Camera-type eye (tissue), 1 donor: ENCODE results near the gene C11orf98. TPM values are rescaled to one million over a fixed set of nuclear protein-coding genes. Genes with fewer than 3 reads are reported as not detected.

Experiments
- total RNA-seq: library from RNA; depleted of rRNA; stranded (reverse); fragments of >200 nt; gene quantifications from one replicate; pipeline ENCODE4 v1.2.3, GENCODE V29; 2014

The C11orf98 gene
- total RNA-seq, result 29.7 TPM

DNA sequence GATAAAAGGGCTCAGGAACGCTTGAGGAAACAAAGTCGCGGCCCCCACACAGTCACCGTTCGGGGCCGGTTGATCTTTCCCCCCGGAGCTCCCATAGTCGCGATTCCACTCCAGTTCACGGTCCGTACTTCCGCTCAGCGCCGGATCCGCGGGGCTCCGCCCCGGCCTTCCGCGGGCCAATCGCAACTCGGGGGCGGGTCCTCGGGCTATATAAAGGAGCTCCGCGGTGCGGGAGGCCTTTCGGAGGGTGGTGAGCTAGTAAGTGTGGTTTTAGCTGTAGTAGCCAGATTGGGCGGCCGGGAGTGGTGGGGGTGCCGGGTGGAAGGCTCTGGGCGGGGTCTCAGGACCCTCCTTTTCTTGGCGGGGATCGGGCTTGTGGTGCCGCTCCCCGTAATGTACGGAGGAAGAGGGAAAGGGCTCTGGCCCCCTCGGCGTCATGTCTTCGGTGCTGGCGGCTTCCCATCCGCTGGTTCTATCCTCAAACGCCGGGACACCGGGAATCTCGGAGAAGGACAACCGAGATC is at the start of gene C11orf98, which contains the start of gene CSKMT:
Gene C11orf98 (minus strand): TSS at position 136 of the 524 bp plus-strand sequence. CDS start 41 bp downstream, at position 95.
Gene CSKMT (plus strand): TSS at position 238 of the 524 bp plus-strand sequence. CDS start 568 bp downstream, outside the sequence.

DNA sequence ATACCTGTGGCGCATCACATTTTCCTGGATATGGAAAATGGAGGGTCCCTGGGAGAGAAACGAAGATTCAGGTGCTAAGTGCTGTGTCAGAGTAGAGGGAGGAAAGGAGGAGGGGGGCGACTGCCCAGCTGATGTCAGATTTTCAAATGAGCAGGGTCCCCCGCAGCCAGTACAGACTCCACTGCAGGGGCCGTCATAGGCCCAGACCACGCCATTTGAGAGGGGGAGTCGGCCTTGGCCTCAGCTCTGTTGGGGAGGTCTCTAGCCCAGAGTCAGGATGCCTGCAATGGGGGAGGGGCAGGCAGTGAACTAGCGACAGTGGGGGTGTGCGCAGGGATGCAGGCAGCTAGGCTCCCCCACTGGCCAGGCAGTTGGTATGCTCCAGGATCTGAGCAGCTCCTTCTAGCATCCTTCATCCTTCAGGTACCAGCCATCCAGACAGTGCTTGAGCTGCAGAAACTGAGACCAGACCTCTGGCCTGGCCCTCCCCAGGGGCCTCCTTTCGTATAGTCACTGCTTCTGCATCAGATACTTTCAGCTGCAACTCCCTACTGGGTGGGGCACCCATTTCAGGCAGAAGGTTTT is 42.4 kb upstream of the C11orf98 start, which contains the start of the genes BSCL2 and GNG3:
Gene BSCL2 (minus strand): TSS at position 148 of the 585 bp plus-strand sequence. CDS start 229 bp downstream, outside the sequence.
Gene GNG3 (plus strand): TSS at position 400 of the 585 bp plus-strand sequence. CDS start 620 bp downstream, outside the sequence.

DNA sequence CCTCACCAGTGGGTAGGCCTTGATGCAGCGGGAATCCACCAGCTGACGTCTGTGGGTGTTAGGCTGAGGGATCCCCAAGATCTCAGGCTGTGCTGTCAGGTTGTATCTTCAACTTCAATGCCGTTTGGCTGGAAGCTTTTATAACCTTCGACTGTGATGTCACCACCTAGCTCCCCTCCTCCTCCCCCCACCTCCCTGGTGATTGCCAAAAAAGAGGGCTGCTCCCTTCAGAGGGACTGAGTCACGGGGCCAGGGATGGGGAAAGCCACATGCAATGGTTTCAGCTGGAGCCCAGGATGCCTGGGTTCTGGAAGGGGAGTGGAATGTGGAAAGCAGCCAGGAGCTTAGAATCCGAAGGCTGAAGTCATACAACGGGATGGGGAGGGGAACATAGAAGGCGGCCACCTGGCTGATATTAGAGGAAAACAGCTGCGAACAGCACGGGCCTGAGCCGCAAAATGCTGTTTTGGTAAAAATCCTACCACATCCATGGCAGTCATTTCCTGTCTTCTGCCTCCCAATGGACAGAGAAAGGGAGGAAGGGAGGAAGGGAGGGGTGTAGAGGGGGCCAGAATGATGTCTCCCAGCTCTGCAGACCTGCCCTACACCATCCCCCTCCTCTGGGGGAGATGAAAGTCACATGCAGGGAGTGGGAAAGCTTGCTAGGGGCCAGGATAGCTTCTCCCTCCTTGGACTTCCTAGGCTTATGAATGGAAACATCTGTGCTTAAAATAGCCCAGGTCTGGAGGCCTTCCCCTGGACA is 24.6 kb upstream of the C11orf98 start, which contains the start of gene LRRN4CL:
Gene LRRN4CL (minus strand): TSS at position 110 of the 763 bp plus-strand sequence. CDS start 1,022 bp downstream, outside the sequence.

DNA sequence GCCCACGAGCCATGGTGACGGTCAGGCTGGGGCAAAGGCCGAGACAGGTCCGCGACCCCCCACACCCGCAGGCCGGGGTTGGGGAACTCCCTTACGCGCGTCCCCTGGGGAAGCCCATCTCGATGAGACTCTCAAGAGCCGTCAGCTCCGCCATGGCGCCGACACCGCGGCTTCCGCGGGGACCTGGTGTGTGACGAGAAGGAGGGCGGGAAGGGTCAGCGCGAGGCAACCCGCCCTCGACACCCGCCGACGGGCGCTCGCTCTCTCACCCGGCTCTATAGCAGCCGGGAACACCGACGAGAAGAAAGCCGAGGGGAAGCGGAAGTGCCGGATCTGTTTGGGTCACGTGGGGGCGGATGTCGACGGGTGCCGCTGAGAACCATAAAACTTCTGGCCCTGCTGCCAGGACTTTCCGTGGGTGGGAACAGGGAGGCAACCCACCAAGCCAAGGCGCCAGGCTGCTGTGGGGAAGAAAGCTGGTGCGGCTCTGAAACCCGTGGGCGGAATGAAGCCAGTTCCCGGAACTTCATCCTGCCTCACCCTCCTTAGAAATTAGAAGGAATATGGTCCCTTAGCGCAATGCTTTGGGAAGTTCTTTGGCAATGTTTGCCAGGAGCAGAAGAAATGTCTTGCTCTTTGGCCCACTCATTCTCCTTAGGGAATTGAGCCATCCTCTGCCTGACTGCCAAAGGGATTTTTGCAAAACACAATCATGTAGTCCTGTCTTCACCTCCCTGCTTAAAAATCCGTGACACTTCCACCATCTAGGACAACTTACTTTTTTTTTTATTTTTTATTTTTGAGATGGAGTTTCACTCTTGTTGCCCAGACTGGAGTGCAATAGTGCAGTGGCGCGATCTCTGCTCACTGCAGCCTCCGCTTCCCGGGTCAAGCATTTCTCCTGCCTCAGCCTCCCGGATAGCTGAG is 14.0 kb upstream of the C11orf98 start, which contains the start of gene UBXN1:
Gene UBXN1 (minus strand): TSS at position 304 of the 927 bp plus-strand sequence. CDS start 150 bp downstream, at position 154.

DNA sequence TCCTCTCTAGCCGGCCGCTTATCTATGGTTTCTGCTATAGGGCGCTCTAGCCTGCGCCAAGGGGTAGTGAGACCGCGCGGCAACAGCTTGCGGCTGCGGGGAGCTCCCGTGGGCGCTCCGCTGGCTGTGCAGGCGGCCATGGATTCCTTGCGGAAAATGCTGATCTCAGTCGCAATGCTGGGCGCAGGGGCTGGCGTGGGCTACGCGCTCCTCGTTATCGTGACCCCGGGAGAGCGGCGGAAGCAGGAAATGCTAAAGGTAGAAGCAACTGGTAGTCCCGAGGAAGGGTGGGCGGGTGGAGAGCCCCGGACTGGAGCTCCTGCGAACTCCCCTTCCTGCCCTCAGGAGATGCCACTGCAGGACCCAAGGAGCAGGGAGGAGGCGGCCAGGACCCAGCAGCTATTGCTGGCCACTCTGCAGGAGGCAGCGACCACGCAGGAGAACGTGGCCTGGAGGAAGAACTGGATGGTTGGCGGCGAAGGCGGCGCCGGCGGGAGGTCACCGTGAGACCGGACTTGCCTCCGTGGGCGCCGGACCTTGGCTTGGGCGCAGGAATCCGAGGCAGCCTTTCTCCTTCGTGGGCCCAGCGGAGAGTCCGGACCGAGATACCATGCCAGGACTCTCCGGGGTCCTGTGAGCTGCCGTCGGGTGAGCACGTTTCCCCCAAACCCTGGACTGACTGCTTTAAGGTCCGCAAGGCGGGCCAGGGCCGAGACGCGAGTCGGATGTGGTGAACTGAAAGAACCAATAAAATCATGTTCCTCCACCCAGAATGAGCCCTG is 6.8 kb upstream of the C11orf98 start, which contains the start of the genes LBHD1 and UQCC3:
Gene LBHD1 (minus strand): TSS at position 660 of the 782 bp plus-strand sequence. CDS start 2,236 bp downstream, outside the sequence.
Gene UQCC3 (plus strand): TSS at position 66 of the 782 bp plus-strand sequence. CDS start 73 bp downstream, at position 139.

DNA sequence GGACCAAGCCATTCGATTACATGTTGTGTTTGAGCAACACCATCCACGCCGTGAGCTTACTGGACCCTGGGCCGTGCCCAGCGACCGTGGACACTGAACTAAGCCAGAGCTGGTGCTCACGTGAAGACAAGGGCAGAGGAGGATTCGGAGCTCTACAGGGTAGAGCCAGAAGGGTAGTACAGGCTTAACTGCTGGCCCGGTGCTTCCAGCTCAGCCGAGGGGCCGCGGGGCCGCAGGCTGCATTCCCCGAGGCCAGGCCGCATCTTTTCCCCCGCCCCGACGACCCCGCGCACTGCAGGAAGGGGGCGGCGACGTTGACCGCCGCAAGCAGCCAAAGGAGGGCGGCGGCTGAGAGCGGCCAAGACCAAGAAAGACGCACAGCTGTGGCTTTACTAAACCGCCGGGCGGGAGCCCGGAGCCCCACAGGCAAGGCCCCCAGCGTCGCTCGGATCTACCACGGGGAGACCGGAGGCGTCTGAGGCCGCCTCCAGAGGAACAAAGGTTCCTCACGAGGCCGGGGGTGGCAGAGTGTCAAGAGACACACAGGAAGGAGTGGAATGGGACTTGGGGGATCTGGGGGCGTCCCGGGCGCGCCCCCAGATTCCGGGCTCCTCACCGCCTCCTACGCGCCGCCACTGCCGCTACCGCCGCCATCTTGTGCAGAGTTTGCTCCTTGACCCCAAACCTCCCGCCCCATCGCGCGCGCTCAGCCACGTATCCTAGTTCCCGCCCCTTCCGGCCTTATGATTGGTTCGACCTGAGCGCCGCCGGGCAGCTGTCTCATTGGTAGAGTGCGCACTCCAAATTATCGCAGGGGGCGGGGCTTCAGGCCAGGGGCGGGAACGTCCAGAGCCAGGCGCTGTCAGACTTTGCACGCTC is 18.8 kb downstream of the C11orf98 start, which contains the start of gene GANAB:
Gene GANAB (minus strand): TSS at position 668 of the 879 bp plus-strand sequence. CDS start 14 bp downstream, at position 654.

DNA sequence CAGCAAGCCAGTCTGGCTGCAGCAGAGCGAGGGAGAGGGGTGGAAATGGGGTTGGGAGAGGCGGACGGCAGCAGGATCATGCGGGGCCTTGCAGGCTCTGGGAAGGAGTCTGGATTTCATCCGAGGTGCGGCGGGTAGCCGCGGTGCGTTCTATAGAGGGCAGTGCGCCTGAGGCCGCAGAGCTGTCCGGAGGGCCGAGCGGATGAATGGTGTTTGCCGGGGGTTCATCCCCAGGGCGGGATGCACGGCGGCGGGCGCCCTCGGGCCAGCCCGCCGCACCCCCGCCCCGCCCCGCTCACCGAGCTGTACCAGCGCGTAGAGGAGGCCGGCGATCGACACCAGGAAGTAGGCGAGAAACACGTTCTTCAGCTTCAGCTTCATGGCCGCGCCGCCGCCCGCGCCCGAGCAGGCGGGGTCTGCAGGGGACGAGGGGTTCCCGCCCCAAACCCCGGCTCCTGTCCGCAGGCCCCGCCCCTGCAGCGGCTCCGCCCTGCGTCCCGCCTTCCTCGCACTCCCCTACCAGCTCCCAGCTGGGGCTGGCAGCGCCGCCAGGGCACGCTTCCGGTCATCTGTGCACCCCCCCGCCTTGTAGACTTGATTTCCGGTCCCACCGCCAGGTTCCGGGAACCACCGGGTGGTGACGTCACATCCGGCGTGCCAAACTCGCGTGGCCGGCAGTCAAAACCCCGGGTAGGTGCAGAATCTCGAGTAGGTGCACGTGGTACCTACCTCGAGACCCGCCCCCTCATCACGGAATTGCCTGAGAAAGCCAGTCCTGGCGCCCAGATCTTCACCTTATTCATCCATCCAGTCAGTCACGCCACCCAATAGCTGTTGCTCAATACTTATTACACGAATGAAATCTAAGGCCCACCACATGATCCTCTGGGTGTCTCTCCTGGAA is 43.2 kb downstream of the C11orf98 start, which contains the start of gene B3GAT3:
Gene B3GAT3 (minus strand): TSS at position 420 of the 904 bp plus-strand sequence. CDS start 39 bp downstream, at position 381.

Other genes with a start within 250 kb of the C11orf98 start
- not detected for gene SCGB1A1, start 246.2 kb downstream of the C11orf98 start, total RNA-seq
- gene AHNAK, start 118.4 kb downstream of the C11orf98 start, total RNA-seq, result 410 TPM
- gene EEF1G, start 91.3 kb downstream of the C11orf98 start, total RNA-seq, result 1,400 TPM
- 13.4 TPM for gene TUT1, start 73.7 kb downstream of the C11orf98 start, total RNA-seq
- 81.5 TPM for gene MTA2, start 63.3 kb downstream of the C11orf98 start, total RNA-seq
- 43.8 TPM for gene EML3, start 52.4 kb downstream of the C11orf98 start, total RNA-seq
- gene ROM1, start 52.0 kb downstream of the C11orf98 start, total RNA-seq, result 86.4 TPM
- 36.8 TPM for gene B3GAT3, start 43.2 kb downstream of the C11orf98 start, total RNA-seq
- gene GANAB, start 18.6 kb downstream of the C11orf98 start, total RNA-seq, result 175 TPM
- gene INTS5, start 11.9 kb downstream of the C11orf98 start, total RNA-seq, result 22.4 TPM
- 4.7 TPM for gene CSKMT, start 102 bp upstream of the C11orf98 start, total RNA-seq
- 6.5 TPM for gene UQCC3, start 6.5 kb upstream of the C11orf98 start, total RNA-seq
- gene LBHD1, start 7.1 kb upstream of the C11orf98 start, total RNA-seq, result 6.0 TPM
- gene UBXN1, start 13.9 kb upstream of the C11orf98 start, total RNA-seq, result 88.9 TPM
- gene LRRN4CL, start 24.3 kb upstream of the C11orf98 start, total RNA-seq, result 12.4 TPM
- gene BSCL2, start 42.2 kb upstream of the C11orf98 start, total RNA-seq, result 44.1 TPM
- 3.0 TPM for gene GNG3, start 42.5 kb upstream of the C11orf98 start, total RNA-seq
- gene HNRNPUL2, start 62.2 kb upstream of the C11orf98 start, total RNA-seq, result 27.4 TPM
- 19.2 TPM for gene TTC9C, start 63.3 kb upstream of the C11orf98 start, total RNA-seq
- 15.2 TPM for gene ZBTB3, start 89.0 kb upstream of the C11orf98 start, total RNA-seq
- gene POLR2G, start 96.4 kb upstream of the C11orf98 start, total RNA-seq, result 58.8 TPM
- gene TAF6L, start 106.2 kb upstream of the C11orf98 start, total RNA-seq, result 20.5 TPM
- 20.0 TPM for gene TMEM179B, start 122.2 kb upstream of the C11orf98 start, total RNA-seq
- gene TMEM223, start 126.8 kb upstream of the C11orf98 start, total RNA-seq, result 19.8 TPM
- 67.8 TPM for gene NXF1, start 140.2 kb upstream of the C11orf98 start, total RNA-seq
- 38.0 TPM for gene STX5, start 166.8 kb upstream of the C11orf98 start, total RNA-seq
- not detected for gene TEX54, start 167.6 kb upstream of the C11orf98 start, total RNA-seq
- gene WDR74, start 174.4 kb upstream of the C11orf98 start, total RNA-seq, result 25.9 TPM
- 115 TPM for gene SLC3A2, start 215.7 kb upstream of the C11orf98 start, total RNA-seq